ENCODE data around the gene PAK6.

PAK6 gene

GRCh38 chr15:40242213-40242599 is 3.3 kb downstream of the PAK6 start:
- no peak overlapping the region for H3K4me3 ChIP-seq (ENCODE audit: low read depth, low read length)
- H3K9me3 ChIP-seq (ENCODE audit: control insufficient read depth, insufficient read depth, low read depth, low read length): no peaks in the 10 kb centered on the region
- peaks cover 26% of the 10 kb centered on the region for H3K4me1 ChIP-seq (ENCODE audit: control insufficient read depth, insufficient read depth, low read length)
- H3K36me3 ChIP-seq (ENCODE audit: control insufficient read depth, insufficient read depth, low read length): no peaks in the 10 kb centered on the region
- H3K27me3 ChIP-seq (ENCODE audit: control insufficient read depth, insufficient read depth, low read length): peaks cover 18% of the 10 kb centered on the region; the same call in 1 of the 2 replicates
- no peak overlapping the region for H3K9ac ChIP-seq (ENCODE audit: low read length)
- no peak overlapping the region for H3K27ac ChIP-seq (ENCODE audit: low read depth, low read length)

DNA sequence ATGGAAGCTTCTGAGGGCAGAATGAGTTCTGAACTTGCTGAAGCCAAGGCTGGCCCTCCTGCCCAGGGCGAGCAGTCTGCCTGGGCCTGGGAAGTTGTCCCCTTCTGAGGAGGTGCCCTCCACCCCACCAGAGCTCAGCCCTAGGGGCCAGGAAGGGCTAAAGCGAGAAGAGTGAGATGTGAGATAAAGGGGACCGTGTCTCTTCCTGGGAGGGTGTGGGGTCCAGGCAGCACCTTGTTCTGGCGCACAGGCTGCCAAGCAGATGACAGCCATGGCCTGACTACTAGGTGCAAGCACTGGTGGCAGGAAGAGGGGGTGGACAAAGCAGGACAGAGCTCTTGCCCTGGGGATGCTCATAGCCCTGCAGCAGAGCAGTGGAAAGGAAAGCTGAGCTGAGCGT is 3.7 kb downstream of the PAK6 start:
- no peaks in the 10 kb centered on the region for H3K36me3 ChIP-seq (ENCODE audit: control insufficient read depth, insufficient read depth, low read length)
- H3K27me3 ChIP-seq (ENCODE audit: control insufficient read depth, insufficient read depth, low read length): peaks cover 18% of the 10 kb centered on the region; the same call in 1 of the 2 replicates
- no peak overlapping the region for H3K4me3 ChIP-seq (ENCODE audit: low read depth, low read length)
- H3K9ac ChIP-seq (ENCODE audit: low read length): no peak overlapping the region
- no peaks in the 10 kb centered on the region for H3K9me3 ChIP-seq (ENCODE audit: control insufficient read depth, insufficient read depth, low read depth, low read length)
- peaks cover 26% of the 10 kb centered on the region for H3K4me1 ChIP-seq (ENCODE audit: control insufficient read depth, insufficient read depth, low read length)
- no peak overlapping the region for H3K27ac ChIP-seq (ENCODE audit: low read depth, low read length)

DNA sequence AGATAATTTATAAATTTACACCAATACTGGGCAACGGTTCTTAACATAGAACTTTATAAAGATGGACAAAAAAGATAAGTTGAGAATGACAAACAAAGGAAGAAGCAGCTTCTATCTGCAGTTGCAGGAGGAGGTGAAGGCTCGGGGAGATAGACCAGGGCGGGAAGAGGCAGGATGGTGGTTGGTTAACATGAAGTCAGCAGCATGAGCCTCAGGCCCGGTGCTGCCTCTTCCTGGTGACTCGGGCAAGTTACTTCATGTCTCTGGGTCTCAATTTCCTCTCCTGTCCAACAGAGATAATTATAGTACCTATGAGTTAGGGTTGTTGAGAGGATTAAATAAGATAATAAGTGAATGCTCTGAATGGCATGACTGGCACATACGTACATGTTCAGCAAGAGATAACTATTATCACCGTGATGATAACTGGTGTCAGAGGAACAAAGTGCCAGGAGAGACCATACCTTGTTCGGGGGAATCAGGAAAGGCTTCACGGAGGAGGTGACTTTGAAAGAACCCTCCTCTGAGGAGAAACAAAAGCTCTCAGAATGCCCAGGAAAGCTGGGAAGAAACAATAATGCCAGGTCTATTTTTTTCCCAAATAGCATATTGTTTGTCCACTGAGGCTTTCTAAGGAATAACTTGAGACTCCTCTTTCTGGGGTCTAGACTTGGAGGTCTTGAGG is 4.4 kb downstream of the PAK6 start:
- Histone ChIP-seq H3K27ac (ENCODE audit: low read depth, low read length) (no peak overlapping the region), H3K9ac (ENCODE audit: low read length) (no peak overlapping the region), H3K9me3 (ENCODE audit: control insufficient read depth, insufficient read depth, low read depth, low read length) (no peaks in the 10 kb centered on the region), H3K36me3 (ENCODE audit: control insufficient read depth, insufficient read depth, low read length) (no peaks in the 10 kb centered on the region), H3K27me3 (ENCODE audit: control insufficient read depth, insufficient read depth, low read length) (peaks cover 15% of the 10 kb centered on the region; the same call in 1 of the 2 replicates), H3K4me3 (ENCODE audit: low read depth, low read length) (no peak overlapping the region), H3K4me1 (ENCODE audit: control insufficient read depth, insufficient read depth, low read length) (peaks cover 24% of the 10 kb centered on the region)

DNA sequence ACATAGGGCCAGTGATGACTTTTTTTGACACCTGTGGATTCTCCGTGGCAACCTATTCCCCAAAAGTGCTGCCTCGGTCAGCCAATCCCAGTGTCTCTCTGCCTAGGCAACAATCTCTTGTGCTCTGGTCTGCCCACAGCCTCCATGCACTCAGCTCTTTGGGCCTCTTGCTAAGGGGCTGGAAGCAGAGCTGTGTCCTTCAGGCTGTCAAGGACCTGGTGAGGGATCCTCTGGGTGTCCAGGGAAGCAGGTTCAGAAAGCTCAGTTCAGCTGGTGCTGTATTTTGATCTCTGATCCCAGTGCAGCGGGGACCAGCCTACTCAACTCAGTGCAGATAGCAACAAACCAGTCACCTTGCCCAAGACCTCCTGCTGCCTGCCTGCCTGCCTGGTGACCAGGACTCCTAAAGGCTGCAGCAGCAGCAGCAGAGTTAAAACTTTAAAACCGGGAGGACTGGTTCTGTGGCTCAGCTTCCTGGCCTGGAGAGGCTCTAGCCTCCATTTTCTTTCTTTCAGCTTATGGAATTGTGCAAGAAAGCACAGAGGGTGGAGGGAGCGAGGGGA is 6.2 kb downstream of the PAK6 start:
- Histone ChIP-seq H3K4me1 (ENCODE audit: control insufficient read depth, insufficient read depth, low read length) (peaks cover 9% of the 10 kb centered on the region), H3K36me3 (ENCODE audit: control insufficient read depth, insufficient read depth, low read length) (no peaks in the 10 kb centered on the region), H3K27ac (ENCODE audit: low read depth, low read length) (no peak overlapping the region), H3K4me3 (ENCODE audit: low read depth, low read length) (no peak overlapping the region), H3K27me3 (ENCODE audit: control insufficient read depth, insufficient read depth, low read length) (peaks cover 13% of the 10 kb centered on the region; the same call in 1 of the 2 replicates), H3K9ac (ENCODE audit: low read length) (no peak overlapping the region), H3K9me3 (ENCODE audit: control insufficient read depth, insufficient read depth, low read depth, low read length) (no peaks in the 10 kb centered on the region)

DNA sequence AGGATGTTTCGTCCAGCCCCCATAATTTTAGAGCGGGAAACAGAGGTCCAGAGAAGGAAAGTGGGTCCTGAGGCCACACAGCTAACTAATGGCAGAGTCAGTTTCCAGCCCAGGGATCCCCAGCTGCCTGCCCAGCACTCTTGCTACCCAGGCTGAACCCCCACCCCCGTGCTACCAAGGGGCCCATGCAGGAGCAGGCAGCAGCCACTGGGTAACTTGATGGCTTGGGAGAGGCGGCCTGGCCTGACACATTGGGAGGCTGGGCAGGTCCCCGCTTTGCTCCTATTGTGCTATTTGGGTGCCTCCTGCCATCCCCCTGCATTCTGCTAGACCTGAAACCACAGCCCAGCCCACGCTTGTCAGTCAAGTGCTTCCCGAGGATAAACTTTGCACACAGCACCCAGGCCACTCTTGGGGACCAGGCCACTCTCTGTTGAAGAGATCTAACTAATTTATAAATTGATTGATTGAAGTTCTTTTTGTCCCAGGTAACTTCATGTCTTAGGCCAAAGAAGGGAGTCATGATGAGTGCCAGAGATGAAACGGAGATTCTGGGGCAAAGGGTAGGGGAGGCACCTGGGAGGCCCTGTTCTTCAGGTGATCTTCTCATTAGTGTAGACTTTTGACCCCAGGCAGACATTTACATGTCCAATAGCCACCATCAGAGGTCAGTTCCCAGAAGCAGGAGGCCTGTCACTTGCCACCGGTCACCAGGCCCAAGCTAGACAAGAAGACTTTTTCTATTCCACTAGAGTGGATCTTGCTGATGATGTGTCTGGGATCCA is 7.0 kb downstream of the PAK6 start:
- H3K27ac ChIP-seq (ENCODE audit: low read depth, low read length): no peak overlapping the region

GRCh38 chr15:40246496-40247280 is 7.8 kb downstream of the PAK6 start:
- no peak overlapping the region for H3K9ac ChIP-seq (ENCODE audit: low read length)
- no peaks in the 10 kb centered on the region for H3K36me3 ChIP-seq (ENCODE audit: control insufficient read depth, insufficient read depth, low read length)
- no peak overlapping the region for H3K27ac ChIP-seq (ENCODE audit: low read depth, low read length)
- peaks cover 24% of the 10 kb centered on the region for H3K27me3 ChIP-seq (ENCODE audit: control insufficient read depth, insufficient read depth, low read length)
- H3K4me1 ChIP-seq (ENCODE audit: control insufficient read depth, insufficient read depth, low read length): peaks cover 9% of the 10 kb centered on the region
- no peak overlapping the region for H3K4me3 ChIP-seq (ENCODE audit: low read depth, low read length)
- no peaks in the 10 kb centered on the region for H3K9me3 ChIP-seq (ENCODE audit: control insufficient read depth, insufficient read depth, low read depth, low read length)

More for the DNA sequence above, 7.0 kb downstream of the PAK6 start:
- H3K4me1 ChIP-seq (ENCODE audit: control insufficient read depth, insufficient read depth, low read length): peaks cover 9% of the 10 kb centered on the region
- peaks cover 16% of the 10 kb centered on the region for H3K27me3 ChIP-seq (ENCODE audit: control insufficient read depth, insufficient read depth, low read length)
- H3K9ac ChIP-seq (ENCODE audit: low read length): no peak overlapping the region
- no peaks in the 10 kb centered on the region for H3K36me3 ChIP-seq (ENCODE audit: control insufficient read depth, insufficient read depth, low read length)
- no peaks in the 10 kb centered on the region for H3K9me3 ChIP-seq (ENCODE audit: control insufficient read depth, insufficient read depth, low read depth, low read length)
- H3K4me3 ChIP-seq (ENCODE audit: low read depth, low read length): no peak overlapping the region

DNA sequence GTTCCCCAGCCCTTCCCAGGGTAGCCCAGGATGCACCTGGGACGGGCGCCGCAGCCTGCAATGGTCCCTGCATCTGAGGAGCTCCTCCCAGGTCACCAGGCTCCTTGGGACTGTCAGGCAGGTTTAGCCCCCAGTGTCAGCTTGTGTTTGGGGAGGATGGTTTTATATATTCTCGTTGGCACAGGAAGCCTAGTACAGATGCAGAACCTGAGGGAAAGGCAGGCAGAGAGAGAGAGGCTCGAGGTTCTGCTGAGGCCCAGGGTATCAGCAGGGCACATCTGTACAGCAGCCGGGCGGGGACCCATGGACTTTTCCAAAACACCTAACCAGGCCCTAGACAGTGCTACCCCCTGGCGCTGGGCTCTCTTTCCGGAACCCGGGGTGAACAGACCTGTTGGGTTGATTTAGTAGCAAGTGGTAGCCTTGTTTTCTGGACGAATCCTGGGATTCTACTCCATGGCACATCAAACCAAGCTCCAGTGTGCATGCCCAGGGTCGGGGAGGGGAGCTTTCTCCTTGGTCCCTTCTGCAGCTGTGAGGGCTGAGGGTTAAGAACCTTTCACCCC is 8.6 kb downstream of the PAK6 start:
- Histone ChIP-seq H3K27ac (ENCODE audit: low read depth, low read length) (no peak overlapping the region), H3K27me3 (ENCODE audit: control insufficient read depth, insufficient read depth, low read length) (peaks cover 32% of the 10 kb centered on the region), H3K4me3 (ENCODE audit: low read depth, low read length) (no peak overlapping the region), H3K9ac (ENCODE audit: low read length) (no peak overlapping the region), H3K9me3 (ENCODE audit: control insufficient read depth, insufficient read depth, low read depth, low read length) (no peaks in the 10 kb centered on the region), H3K36me3 (ENCODE audit: control insufficient read depth, insufficient read depth, low read length) (no peaks in the 10 kb centered on the region), H3K4me1 (ENCODE audit: control insufficient read depth, insufficient read depth, low read length) (peaks cover 11% of the 10 kb centered on the region)

- Histone ChIP-seq H3K4me1 (ENCODE audit: control insufficient read depth, insufficient read depth, low read length) (peaks cover 13% of the 10 kb centered on the region), H3K9me3 (ENCODE audit: control insufficient read depth, insufficient read depth, low read depth, low read length) (no peaks in the 10 kb centered on the region), H3K36me3 (ENCODE audit: control insufficient read depth, insufficient read depth, low read length) (no peaks in the 10 kb centered on the region), H3K9ac (ENCODE audit: low read length) (no peak overlapping the region), H3K4me3 (ENCODE audit: low read depth, low read length) (no peak overlapping the region), H3K27ac (ENCODE audit: low read depth, low read length) (no peak overlapping the region), H3K27me3 (ENCODE audit: control insufficient read depth, insufficient read depth, low read length) (peaks cover 39% of the 10 kb centered on the region)
Observed at GRCh38 chr15:40248006-40248783, 9.3 kb downstream of the PAK6 start.

DNA sequence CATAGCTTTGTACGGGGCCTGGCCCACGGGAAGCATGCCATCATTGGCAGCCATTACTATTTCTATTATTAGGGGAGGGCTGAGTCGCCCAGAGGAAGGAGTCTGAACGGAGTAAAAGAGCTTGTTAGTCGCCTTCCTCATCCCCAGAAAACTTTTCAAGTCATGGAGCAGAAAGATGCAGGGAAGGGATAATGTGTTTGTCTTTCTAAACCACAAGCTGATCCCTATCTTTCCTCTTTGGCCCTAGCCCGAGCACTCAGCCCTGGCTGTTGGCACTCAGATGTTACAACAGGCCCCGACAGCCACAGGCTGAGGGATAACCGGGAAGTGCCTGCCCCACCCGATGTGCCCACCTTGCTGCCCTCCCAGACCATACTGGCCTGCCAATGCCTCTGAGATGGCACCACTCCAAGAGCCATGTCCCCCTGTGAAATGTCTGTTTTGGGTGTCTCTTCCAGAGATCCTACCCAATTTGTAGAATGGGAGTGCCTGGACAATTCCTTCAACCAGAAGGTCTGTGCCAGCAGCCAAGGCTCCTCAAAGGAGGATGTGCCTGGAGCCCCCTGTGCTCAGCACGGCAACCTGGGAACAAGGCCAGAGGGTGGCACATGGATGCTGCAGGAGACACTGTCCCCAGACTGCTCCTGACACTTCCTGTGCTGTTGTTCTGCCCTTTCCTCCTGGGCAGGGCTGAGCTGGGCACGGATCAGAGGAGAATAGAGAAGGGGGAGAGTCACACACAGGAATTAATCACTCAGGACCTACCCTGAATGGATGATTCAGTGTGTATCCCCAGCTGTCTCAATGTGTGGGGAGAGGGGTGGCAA is 10.8 kb downstream of the PAK6 start:
- Histone ChIP-seq H3K36me3 (ENCODE audit: control insufficient read depth, insufficient read depth, low read length) (no peaks in the 10 kb centered on the region), H3K9ac (ENCODE audit: low read length) (no peak overlapping the region), H3K4me1 (ENCODE audit: control insufficient read depth, insufficient read depth, low read length) (peaks cover 18% of the 10 kb centered on the region), H3K27me3 (ENCODE audit: control insufficient read depth, insufficient read depth, low read length) (peaks cover 54% of the 10 kb centered on the region), H3K4me3 (ENCODE audit: low read depth, low read length) (no peak overlapping the region), H3K9me3 (ENCODE audit: control insufficient read depth, insufficient read depth, low read depth, low read length) (no peaks in the 10 kb centered on the region), H3K27ac (ENCODE audit: low read depth, low read length) (no peak overlapping the region)

Data from HUES6 (cell line).